ENCODE results near the gene NGB.

Gene NGB

GRCh38 chr14:77260631-77261030, 10.4 kb downstream of the NGB start:
- no peak for DNase-seq

DNA sequence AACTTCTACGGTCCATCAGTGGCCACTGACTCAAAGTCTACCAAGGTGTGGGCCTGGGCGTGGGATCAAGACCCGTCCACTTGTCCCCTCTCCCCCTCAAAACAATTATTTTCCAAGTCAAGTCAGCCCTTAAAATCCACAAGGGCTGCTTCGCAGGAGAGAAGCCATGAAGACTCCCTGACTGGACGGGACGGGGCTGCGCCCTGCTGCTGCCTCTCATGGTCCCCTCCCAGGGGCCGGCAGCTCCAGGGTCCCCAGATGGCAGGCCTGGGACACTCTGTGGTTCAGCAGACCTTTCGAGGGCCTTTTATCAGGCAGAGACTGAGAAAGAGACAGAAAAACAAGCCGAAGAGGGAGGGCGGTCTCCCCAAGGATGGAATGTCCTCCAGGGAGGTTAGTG, 10.8 kb downstream of the NGB start:
- no peak for DNase-seq

- no peak for DNase-seq
Observed at GRCh38 chr14:77259025-77259715, 11.8 kb downstream of the NGB start.

GRCh38 chr14:77258566-77258965, 12.4 kb downstream of the NGB start:
- no peak for DNase-seq

DNA sequence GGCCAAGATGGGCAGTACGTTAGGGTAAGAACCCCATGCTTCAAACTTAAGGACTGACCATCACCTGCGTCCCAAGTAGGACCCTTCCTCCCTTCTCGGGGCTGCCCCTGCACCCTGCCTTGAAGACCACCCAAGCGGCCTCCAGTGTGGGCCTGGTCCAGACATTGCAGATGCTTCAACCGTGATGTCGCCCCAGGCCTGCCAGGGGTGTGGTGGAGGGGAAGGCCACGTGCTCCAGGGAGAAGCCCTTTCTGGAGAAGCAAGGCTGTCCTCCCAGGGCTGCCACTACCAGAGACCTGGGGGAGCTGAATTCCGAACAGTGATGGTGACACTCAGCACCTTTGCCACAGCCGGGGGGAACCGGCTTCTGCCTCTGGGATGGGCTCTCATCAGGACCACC, 13.3 kb downstream of the NGB start:
- no peak for DNase-seq

- no peak for DNase-seq
Observed at GRCh38 chr14:77256694-77257093, 14.3 kb downstream of the NGB start.

GRCh38 chr14:77253333-77254190, 17.4 kb downstream of the NGB start:
- no peak for DNase-seq

DNA sequence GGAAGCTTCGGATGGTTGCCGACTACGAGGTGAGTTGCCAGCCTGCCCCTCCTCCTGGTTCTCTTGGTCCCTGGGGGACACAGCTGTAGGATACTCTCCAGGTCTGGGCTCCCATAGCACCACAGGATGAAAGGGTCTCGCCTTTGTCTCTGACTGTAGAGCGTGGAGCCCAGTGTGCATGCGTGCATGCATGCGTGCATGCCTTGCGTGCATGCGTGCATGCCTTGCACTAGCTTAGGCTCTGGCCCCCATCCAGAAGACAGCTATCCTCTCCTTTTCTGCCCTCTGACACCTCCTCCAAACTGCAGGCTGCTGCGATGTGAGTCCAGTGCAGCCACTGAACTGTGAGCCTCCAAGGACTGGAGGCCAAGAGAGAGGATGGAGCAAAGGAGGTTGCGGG, 19.1 kb downstream of the NGB start:
- DNase-seq, result no peak

DNA sequence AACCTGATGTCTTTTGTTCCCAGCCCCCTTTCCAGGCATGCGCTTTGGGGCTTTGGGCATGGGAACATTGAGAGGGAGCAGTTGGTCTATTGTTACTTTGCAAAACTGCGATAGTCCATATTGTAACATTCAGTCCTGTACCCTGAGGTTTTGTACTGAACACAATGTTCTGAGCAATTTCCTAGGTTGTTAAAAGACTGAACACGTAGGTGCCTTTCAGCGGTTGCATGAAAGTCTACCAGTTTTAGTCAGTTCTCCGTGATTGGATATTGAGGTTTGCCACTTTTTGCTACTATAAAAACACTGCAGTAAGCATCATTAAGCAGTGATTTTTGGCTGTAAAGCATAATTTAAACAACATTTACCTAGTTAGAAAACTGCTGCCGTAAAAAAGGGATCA, 20.1 kb downstream of the NGB start:
- no peak for DNase-seq

DNA sequence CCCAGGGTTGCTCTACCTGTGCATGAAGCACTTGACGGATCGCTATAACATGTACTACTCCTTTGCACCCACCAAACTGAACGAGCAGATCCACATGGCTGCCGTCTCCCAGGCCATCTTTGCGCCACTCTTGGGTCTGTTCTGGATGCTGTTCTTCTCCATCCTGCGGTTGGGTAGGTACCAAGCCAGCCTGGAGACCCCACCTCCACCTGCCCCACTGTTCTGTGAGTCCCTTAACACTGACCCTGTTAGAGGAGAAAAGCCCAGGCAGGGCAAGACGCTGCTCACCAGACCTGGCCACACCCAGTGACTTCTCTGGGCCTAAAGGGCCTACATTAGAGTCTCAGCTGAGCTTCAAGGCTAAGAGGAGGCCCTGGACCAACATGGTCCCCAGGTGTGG, 21.7 kb downstream of the NGB start:
- DNase-seq, result no peak

DNA sequence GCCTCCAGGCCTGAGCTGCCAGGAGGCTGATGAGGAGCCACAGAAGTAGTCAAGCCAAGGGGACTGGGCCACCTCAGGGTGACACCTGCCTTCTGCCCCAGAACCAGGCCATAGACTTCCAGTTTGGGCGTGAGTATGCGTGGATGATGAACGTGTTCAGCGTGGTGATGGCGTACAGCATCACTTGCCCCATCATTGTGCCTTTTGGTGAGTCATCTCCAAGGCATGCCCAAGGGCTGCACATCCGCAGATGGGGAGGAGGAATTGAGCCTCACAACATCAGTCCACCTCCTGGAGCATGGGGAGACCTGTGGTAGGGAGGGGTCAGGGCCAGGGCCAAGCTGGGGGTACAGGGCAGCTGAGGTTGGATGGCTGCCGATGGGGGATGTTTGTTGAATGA, 22.3 kb downstream of the NGB start:
- no peak for DNase-seq

- no peak for DNase-seq
Observed at GRCh38 chr14:77246784-77247183, 24.2 kb downstream of the NGB start.

GRCh38 chr14:77245820-77246219, 25.2 kb downstream of the NGB start:
- DNase-seq, result no peak

- no peak for DNase-seq
Observed at GRCh38 chr14:77243853-77244252, 27.2 kb downstream of the NGB start.

- DNase-seq, result no peak
Observed at GRCh38 chr14:77242752-77243151, 28.3 kb downstream of the NGB start.

DNA sequence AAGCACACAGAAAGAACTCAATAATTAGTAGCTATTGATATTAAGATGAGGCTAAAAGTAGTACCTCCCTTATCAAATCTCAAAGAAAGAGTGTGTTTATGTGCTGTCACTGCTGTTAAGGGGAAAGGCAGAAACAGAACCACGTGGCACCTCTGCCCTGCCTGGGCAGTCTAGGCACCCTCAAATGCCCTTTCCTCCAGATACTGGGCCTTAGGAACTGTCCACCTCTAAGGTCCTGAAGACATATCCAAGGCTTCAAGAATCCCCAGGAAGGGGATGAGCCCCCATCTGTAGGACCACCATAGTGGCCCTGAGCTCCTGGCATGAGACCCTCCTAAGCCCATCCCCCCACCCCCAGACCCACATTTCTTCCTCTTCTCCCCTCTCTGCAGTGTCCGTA, 29.1 kb downstream of the NGB start:
- DNase-seq, result no peak

GRCh38 chr14:77240336-77240915, 30.6 kb downstream of the NGB start:
- no peak for DNase-seq

DNA sequence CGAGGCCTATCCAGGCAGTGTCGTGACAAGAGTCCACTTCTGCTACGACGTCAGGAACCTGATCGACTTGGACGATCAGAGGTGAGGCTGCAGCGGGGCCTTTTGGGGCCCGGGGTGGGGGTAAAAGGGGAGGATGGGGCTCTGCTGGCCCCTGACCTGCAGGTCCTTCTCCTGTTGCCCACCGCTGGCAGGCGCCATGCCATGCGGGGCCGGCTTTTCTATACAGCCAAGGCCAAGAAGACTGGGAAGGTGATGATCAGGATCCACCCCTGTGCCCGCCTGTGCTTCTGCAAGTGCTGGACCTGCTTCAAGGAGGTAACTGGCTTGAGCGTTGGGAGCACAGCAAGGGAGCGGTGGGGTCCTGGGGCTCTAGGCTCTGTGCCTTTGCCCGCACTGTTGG, 31.6 kb downstream of the NGB start:
- DNase-seq, result no peak

DNA sequence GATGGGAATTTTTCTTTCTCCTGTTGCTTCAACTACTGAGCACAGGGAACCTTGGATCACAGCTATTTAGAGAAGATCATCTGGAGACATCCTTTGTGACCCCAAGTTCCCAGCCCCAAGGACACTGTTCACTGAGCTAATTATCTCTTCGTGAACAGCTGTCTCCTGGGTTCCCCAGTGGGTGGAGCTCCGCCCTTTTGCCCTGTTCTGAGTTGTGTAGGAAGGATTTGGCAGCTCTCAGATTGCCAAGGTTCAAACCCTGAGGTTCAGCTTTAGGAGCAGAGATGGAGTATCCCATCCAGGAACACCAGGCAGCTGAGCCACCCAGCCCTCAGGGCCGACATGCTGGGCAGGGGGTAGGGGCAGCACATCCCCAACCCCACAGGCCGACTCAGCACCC, 32.0 kb downstream of the NGB start:
- DNase-seq, result no peak

- no peak for DNase-seq
Observed at GRCh38 chr14:77238356-77238755, 32.6 kb downstream of the NGB start.

GRCh38 chr14:77236814-77237213, 34.2 kb downstream of the NGB start:
- DNase-seq, result no peak

DNA sequence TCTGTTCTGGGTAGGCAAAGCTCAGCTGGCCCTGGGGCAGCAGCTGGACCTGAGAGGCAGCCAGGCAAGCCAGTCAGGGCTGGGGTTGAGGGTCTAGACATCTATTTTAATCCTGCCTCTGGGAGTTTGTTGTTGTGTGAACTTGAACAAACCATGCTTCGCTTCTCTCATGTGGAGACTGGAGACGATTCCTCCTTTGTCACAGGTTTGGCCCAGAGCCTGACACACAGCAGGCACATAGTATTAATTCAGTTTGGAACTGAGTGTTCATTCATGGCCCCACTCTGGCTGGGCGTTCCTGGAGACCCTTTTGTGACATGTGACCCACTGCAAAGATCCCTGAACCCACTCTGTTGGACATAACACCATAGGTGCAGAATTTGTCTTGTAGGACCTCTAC, 39.3 kb downstream of the NGB start:
- no peak for DNase-seq

DNA sequence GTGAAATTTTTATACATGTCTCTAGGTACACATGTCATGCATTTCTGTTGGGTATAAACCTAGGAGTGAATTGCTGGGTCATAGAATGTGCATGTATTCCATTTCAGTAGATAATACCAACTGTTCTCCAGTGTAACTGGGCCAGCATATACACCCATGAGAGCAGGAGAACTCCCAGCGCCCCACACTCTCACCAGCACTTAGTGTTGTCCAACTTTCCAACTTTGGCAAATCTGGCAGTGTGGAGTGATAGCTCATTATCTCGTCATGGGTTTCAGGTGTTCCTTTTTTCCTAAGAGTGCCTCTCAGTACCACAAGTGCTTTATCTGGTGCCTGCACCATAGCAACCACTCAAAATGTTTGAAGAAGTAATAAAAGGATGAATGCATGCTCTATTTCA, 40.1 kb downstream of the NGB start:
- no peak for DNase-seq

GRCh38 chr14:77228056-77228455, 43.0 kb downstream of the NGB start:
- no peak for DNase-seq
